GM12872 (cell line): Measurements from ENCODE around the gene MT1A.

Source experiments
- TF ChIP-seq, protein P1 (sequence below): IDR thresholded peaks from 3 replicates; pipeline ENCODE4 v1.5.1; 2011; ENCODE audit warnings: low read depth, mild to moderate bottlenecking, low read length, moderate library complexity; ENCODE audit not compliant: insufficient read depth

MT1A gene

DNA sequence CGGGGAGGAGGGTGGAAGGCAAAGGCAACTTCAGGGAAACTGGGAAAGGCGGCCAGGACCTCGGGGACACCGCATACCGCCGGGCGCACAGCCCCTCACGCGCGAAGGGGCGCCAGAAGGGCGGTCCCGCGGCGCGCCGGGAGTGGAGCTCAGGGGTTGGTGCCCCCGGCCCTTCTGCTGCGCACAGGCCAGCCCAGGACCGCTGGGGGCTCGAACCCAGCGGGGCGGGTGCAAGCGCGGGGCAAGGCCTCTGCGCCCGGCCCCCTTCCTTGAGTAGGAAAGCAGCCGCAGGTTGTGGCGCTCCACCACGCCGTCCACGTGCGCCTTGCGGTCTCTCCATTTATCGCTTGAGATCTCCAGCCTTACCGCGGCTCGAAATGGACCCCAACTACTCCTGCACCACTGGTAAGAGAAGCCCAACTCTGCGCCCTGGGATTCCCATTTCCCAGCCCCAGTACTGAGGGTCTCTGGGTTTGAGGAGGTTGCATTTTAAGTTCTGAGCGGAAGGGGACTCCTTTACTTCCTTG lies 3.0 kb upstream of the MT1A start:
- TF ChIP-seq, protein P1, sequence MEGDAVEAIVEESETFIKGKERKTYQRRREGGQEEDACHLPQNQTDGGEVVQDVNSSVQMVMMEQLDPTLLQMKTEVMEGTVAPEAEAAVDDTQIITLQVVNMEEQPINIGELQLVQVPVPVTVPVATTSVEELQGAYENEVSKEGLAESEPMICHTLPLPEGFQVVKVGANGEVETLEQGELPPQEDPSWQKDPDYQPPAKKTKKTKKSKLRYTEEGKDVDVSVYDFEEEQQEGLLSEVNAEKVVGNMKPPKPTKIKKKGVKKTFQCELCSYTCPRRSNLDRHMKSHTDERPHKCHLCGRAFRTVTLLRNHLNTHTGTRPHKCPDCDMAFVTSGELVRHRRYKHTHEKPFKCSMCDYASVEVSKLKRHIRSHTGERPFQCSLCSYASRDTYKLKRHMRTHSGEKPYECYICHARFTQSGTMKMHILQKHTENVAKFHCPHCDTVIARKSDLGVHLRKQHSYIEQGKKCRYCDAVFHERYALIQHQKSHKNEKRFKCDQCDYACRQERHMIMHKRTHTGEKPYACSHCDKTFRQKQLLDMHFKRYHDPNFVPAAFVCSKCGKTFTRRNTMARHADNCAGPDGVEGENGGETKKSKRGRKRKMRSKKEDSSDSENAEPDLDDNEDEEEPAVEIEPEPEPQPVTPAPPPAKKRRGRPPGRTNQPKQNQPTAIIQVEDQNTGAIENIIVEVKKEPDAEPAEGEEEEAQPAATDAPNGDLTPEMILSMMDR = no peak

DNA sequence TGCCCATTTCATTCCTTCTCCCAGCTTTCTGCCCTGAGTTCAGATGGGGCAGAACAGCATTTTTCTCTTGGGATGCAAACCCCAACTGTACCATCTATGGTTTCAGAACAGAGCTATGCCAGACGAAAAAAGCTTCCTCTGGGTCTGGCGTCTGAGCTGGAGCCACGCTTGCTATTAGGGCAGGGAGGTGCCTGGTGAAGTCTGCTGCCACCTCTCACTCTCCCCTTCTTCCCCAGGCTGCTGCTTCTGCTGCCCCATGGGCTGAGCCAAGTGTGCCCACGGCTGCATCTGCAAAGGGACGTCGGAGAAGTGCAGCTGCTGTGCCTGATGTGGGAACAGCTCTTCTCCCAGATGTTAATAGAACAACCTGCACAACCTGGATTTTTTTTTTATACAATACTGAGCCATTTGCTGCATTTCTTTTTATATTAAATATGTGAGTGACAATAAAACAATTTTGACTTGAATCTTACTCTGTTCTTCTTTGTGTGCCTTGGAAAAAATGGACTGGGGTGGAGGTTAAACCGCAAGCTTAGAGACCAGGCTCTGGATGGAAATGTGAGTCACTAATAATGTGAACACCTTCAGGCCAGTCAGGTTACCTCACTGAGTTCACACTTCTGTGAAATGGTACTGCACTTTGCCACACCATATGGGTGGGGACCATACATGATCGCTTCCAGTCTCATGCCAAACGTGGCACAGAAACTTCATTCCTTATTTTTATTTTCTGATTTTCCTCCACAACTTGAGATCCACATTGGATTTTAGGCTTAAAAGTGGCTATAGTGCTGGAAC lies 1.7 kb upstream of the MT1A start:
- TF ChIP-seq, protein P1 = no peak

DNA sequence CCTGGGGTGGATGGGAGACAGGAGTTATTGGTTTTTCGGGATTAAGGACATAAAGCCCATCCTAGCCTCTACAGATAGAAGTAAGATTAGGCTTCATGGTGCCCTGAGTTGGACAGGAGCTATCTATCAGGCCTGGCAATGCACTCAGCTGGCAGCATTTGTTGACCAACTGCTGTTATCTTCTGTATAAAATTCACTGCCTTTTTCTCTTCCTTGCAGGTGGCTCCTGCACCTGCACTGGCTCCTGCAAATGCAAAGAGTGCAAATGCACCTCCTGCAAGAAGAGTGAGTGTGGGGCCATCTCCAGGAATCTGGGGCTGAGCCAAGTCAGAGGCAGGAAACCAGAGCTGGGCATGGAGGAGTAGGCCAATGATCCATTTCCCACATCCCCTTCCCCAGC lies 579 bp downstream of the MT1A start:
- TF ChIP-seq, protein P1 = no peak

DNA sequence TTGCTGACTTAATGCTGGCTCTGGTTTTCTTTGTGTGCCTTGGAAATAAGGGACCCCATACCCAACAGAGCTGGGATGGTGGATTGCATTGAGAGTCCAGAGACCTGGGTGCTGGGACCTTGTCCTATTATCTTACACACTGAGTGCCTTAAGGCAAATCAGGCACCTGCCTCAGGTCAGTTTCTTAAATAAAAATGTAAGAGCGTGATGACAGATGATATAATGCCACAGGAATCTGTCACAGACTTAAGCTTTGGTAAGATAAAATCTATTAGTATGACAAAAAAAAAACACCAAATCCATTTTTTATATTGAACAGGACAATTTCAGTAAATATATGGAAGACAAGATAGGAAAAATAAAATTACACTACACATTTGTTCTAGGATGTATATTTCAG lies 1.6 kb downstream of the MT1A start:
- TF ChIP-seq, protein P1 = no peak

DNA sequence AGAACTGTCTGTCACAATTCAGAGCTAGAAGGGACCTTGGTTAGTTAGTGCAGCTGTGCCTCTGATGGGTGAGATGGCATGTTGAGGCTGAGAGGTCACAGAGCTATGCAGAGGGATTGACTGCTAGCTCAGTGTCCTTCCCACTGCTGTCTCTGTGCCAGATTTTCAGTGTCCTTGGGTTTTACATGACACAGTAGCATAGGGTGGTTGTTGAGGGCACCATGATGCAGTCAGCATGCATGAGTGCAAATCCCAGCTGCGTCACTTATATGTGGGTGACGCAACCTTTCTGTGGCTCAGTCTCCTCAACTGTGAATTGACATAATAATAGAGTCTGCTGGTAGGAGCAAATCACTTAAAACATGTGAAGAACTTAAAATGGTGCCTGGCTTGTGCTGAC lies 2.7 kb downstream of the MT1A start:
- TF ChIP-seq, protein P1 = no peak

DNA sequence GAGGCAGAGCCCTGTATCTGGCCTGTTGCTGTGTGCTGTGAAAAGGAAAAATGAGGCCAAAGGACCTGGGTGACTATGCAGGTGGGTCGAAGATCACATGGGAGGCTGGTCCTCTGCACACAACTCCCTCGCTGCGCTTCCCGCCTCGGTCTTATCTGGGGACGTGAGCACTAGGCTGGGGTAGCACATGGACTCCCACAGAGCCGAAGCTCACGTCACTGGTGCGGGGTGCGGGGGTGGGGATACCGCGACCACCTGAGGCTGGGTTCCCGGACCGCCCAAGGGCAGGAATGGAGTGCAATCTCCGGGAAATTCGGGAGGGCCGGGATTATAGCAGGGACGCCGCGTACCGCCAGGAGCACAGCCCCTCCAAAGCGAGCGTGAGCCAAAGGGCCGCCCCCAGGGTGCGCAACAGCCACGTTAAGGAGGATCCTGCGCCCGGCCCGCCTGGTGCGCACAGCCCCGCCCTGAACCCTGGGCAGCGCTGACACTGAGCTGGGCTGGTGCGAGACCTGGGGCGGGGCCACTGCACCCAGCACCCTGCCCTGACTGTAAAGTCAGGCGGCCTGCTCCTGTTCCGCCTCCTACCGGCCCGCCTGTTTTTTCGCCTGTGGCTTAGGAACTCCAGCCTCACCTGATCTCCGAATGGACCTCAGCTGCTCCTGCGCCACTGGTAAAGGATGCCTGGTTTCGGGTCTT lies 4.8 kb downstream of the MT1A start:
- TF ChIP-seq, protein P1 = peak; percentile 20; the same call in 1 of the 3 replicates

DNA sequence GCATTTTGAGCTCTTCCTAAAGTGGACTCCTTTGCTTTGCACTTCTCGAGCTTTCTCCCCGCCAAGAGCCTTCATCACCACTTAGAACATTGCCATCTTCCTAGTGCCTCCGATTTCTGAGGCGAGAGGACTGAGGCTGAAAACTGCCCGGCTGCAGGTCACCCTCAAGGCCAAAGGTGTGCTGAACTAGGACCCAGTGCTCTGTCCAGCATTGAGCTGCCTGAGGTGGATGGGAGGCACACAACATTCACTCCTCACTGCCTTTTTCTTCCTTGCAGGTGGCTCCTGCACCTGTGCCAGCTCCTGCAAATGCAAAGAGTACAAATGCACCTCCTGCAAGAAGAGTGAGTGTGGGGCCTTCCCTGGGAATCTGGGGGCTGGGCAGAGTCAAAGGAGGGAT lies 5.4 kb downstream of the MT1A start:
- TF ChIP-seq, protein P1 = no peak
